GM23338 (cell line): ENCODE results near the gene SH3BP5.

Experiments used
- CREB1 ChIP-seq: fragments of 250-450 bp; sonication (Bioruptor Pico); IDR thresholded peaks from 2 replicates; pipeline ENCODE4 v1.5.0; 2020; ENCODE audit warnings: low read depth, mild to moderate bottlenecking, moderate library complexity
- CTCF ChIP-seq, 2 experiments: fragments of 200-600 bp in 1 of 2; sonication (generic) in 1 of 2; conservative IDR thresholded peaks; 2 replicates each; pipeline versions ENCODE4 v1.5.1 to v1.6.1; 2016 to 2017; ENCODE audit warnings: antibody characterized with exemption in 2 of 2, low read depth in 2 of 2, mild to moderate bottlenecking in 2 of 2, moderate library complexity in 1 of 2
- EZH2 ChIP-seq: fragments of 200-600 bp; sonication (generic); IDR thresholded peaks from one replicate; pipeline ENCODE4 v1.8.0; 2017; ENCODE audit warnings: antibody characterized with exemption, mild to moderate bottlenecking, low read depth; ENCODE audit not compliant: unreplicated experiment
- EZH2phosphoT487 ChIP-seq: fragments of 200-600 bp; sonication (generic); IDR thresholded peaks from one replicate; pipeline ENCODE4 v1.8.1; 2018; ENCODE audit warnings: antibody characterized with exemption; ENCODE audit not compliant: unreplicated experiment
- JUNB ChIP-seq: IDR thresholded peaks from one replicate; pipeline ENCODE4 v1.6.1; 2016; ENCODE audit warnings: antibody characterized with exemption; ENCODE audit not compliant: unreplicated experiment
- NANOG ChIP-seq: IDR thresholded peaks from 2 replicates; pipeline ENCODE4 v1.6.1; 2016; ENCODE audit warnings: antibody characterized with exemption, borderline replicate concordance
- POLR2AphosphoS5 ChIP-seq: IDR thresholded peaks from 2 replicates; pipeline ENCODE4 v1.6.1; 2016; ENCODE audit warnings: antibody characterized with exemption, low read depth
- ZNF114 ChIP-seq: fragments of 250-450 bp; sonication (Bioruptor Pico); IDR thresholded peaks from 2 replicates; pipeline ENCODE4 v1.5.0; 2020; ENCODE audit warnings: mild to moderate bottlenecking, moderate library complexity
- ZNF331 ChIP-seq: fragments of 250-450 bp; sonication (Bioruptor Pico); IDR thresholded peaks from 2 replicates; pipeline ENCODE4 v1.5.0; 2020; ENCODE audit warnings: low read depth, mild to moderate bottlenecking, moderate library complexity
- TF ChIP-seq, protein P1 (sequence below): IDR thresholded peaks from one replicate; pipeline ENCODE4 v1.6.1; 2018; ENCODE audit warnings: antibody characterized with exemption; ENCODE audit not compliant: unreplicated experiment
- TF ChIP-seq, protein P2 (sequence below): IDR thresholded peaks from 2 replicates; pipeline ENCODE4 v1.6.1; 2016; ENCODE audit warnings: antibody characterized with exemption

- TF ChIP-seq EZH2 (no peak), CTCF (conservative IDR thresholded peaks at IDR 0.05; ENCODE audit: low read depth in 2 of 2) (no peak), CREB1 (no peak), JUNB (no peak), POLR2AphosphoS5 (no peak), EZH2phosphoT487 (no peak), NANOG (no peak), ZNF114 (no peak), ZNF331 (no peak)
- TF ChIP-seq, protein P1, sequence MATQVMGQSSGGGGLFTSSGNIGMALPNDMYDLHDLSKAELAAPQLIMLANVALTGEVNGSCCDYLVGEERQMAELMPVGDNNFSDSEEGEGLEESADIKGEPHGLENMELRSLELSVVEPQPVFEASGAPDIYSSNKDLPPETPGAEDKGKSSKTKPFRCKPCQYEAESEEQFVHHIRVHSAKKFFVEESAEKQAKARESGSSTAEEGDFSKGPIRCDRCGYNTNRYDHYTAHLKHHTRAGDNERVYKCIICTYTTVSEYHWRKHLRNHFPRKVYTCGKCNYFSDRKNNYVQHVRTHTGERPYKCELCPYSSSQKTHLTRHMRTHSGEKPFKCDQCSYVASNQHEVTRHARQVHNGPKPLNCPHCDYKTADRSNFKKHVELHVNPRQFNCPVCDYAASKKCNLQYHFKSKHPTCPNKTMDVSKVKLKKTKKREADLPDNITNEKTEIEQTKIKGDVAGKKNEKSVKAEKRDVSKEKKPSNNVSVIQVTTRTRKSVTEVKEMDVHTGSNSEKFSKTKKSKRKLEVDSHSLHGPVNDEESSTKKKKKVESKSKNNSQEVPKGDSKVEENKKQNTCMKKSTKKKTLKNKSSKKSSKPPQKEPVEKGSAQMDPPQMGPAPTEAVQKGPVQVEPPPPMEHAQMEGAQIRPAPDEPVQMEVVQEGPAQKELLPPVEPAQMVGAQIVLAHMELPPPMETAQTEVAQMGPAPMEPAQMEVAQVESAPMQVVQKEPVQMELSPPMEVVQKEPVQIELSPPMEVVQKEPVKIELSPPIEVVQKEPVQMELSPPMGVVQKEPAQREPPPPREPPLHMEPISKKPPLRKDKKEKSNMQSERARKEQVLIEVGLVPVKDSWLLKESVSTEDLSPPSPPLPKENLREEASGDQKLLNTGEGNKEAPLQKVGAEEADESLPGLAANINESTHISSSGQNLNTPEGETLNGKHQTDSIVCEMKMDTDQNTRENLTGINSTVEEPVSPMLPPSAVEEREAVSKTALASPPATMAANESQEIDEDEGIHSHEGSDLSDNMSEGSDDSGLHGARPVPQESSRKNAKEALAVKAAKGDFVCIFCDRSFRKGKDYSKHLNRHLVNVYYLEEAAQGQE: no peak
- TF ChIP-seq, protein P2, sequence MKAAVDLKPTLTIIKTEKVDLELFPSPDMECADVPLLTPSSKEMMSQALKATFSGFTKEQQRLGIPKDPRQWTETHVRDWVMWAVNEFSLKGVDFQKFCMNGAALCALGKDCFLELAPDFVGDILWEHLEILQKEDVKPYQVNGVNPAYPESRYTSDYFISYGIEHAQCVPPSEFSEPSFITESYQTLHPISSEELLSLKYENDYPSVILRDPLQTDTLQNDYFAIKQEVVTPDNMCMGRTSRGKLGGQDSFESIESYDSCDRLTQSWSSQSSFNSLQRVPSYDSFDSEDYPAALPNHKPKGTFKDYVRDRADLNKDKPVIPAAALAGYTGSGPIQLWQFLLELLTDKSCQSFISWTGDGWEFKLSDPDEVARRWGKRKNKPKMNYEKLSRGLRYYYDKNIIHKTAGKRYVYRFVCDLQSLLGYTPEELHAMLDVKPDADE: no peak
Measured at GRCh38 chr3:15360788-15361493, 28.6 kb upstream of the SH3BP5 start.
